ENCODE data around the gene AK1.

The AK1 gene

DNA sequence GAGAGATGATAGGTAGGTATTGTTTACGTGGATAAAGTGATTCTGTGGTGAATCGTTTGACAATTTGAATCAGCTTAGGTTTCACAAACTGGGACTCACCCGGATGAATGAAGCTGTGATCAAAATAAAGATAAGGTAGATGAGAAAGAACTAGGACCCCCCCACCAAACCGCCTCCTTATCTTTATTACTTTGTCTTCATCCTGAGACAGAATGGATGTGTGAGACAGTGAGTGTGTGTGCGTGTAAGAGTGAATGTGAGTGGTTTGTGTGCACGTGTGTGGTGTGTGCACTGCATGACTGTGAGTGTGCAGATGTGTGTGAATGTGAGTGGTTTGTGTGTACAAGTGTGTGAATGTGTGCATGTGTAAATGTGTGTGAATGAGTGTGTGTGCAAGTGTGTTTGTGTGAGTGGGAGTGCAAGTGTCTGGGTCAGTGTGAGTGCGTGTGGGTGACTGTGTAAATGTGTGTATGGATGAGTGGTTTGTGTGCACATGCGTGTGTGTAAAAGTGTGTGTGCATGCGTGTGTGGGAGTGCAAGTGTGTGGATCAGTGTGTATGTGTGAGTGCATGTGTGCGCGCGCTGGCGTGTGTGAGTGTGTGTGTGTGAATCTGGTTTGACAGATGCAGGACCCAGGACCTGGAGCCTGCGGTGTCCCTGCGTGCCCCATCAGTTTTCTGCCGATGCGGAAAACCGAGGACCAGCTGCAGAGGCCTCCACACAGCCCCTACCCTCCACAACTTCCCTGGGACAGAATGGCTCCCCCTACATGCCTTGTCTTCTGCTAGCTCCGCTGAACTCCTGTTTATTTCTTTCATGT, 11.6 kb downstream of the AK1 start:
- no peak for DNase-seq

DNA sequence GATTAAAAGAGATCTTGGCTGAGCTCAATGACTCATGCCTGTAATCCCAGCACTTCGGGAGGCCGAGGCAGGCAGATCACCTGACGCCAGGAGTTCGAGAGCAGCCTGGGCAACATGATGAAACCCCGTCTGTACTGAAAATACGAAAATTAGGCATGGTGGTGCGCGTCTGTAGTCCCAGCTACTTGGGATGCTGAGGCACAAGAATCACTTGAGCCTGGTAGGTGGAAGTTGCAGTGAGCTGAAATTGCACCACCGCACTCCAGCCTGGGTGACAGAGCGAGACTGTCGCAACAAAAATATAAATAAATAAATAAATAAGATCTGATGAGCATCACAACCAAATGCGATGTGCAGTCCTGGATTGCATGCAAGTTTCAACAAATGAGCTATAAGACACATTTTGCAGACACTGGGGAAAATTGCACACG, 14.3 kb downstream of the AK1 start:
- no peak for DNase-seq

DNA sequence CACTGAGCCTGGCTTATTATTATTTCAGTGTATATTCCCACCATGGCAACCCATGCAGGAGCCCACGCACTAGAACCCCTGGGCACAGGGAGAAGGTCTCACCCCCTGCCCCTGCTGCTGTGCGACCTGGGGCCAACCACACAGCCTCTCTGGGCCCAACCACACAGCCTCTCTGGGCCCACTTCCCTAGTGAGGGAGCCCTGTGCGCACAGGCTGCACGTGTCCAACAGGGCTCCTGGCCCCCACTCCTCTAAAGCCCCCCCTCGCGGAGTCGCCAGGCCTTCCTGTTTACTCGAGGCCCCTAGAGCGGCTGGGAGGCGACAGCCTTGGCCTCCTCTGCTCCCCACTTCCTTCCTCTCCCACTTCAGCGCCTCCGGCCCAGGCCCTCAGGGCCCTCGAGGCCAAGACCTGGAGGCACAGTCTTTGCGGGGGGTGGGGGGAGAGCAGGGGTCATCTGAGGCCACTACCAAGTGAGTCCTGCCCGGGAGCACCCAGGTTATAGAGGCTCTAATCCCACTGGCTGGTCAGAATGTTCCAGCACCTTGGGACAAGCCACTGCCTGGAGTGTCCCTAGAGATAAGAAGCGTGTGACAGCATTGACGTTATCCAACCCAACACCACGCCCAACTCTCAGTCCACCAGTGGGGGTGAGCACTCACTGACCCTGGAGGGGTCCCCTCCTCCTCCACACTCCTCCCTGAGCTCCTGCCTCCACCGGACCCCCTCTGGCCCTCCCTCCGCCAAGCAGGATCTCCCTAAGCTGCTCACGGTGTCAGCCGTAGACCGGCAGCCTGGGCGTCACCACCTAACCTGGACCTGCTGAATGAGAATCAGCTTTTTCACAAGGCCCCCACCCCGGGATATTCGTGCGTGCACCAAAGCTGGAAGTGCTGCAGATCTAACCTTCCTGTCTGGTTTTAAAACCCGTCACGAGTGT, 15.1 kb downstream of the AK1 start:
- no peak for DNase-seq

DNA sequence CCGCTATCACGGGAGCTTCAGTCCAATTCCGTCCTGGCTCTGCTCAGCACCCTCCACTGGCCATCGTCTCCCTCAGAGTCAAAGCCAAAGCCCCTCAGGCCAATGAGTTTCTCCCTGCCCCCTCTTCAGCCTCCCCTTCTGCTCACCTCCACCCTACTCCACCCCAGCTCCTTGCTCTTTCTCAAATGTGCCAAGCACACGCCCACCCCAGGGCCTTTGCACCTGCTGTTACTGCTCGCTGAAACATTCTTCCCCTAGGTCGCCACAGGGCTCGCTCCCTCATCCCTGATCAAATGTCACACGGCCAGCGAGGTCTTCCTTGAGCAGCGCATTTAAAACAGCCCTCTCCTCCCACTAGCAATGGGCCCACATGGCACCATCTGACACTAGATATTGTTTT, 16.7 kb downstream of the AK1 start:
- DNase-seq, result no peak

DNA sequence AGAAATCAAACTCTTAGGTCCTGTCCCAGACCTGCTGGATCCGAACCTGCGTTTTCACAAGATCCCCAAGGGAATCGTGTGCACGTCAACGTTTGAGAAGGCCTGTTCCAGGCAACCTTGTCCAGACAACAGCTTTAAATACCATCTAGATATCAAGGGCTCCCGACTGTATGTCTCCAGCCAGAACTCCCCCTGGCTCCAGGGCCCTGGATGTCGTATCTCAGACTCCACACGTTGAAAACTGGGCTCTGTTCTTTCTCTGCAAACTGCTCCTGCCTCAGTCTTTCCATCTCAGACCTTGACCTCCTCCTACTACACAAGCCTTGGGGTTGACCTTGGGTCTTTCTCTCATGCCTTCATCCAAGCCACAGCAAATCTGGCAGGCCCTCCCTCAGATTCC, 17.2 kb downstream of the AK1 start:
- no peak for DNase-seq

DNA sequence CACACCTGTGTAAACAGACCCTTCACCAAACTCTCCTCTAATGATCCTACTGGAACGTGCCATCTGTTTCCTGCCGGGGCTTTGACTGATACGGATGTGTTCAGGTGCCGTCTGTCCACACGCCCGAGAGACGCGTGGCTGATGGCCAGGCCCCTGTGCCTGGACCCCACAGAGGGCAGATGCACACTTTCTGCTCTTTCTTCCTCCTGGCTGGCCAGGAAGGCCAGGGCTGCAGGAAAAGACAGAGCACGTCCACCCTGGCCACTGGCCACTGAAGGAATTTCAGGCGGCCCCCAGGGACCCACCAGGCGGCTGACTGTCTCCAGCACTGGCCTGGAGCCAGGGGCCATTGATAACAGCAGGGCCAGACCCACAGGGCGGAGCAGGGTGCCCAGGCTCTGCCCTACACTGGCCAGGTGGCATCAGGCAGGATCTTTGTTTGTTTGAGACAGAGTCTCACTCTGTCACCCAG, 19.4 kb downstream of the AK1 start:
- DNase-seq, result peak; percentile 85

DNA sequence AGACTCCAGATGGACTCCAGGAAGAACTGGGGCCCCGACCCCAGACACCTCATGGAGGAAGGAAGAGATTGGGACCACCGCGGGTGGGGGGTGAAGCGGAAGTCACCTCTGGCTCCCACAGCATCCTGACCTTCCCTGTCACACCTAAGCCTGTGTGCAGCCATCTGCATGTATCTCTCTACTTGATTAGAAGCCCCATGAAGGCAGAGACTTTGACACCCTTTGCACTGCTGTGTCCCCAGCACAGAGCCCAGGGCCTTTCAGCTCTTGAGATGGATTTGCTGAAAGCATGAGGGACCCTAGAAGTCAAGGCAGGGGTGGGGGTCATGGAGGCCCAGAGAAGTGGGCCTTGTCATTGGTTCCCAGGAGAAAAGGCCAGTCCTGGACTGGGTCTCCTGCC, 20.2 kb downstream of the AK1 start:
- no peak for DNase-seq

DNA sequence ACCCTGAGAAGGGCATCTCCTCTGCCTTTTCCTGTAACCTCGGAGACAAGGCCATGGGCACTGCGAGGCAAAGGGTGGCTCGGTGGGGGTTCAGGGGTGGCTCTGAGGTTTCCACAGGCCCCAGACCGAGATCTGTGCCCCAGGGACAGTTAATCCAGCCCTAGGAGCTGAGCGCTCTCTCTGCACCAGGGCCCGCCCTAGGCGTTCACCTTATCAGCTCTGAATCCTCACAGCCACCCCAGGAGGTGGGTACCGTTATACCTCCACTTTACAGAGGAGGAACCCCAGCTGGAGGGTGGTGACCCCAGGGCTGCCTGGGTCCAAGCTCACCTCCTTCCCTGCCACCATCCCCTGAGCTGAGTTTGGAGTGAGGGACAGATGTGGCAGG, 20.8 kb downstream of the AK1 start:
- no peak for DNase-seq

DNA sequence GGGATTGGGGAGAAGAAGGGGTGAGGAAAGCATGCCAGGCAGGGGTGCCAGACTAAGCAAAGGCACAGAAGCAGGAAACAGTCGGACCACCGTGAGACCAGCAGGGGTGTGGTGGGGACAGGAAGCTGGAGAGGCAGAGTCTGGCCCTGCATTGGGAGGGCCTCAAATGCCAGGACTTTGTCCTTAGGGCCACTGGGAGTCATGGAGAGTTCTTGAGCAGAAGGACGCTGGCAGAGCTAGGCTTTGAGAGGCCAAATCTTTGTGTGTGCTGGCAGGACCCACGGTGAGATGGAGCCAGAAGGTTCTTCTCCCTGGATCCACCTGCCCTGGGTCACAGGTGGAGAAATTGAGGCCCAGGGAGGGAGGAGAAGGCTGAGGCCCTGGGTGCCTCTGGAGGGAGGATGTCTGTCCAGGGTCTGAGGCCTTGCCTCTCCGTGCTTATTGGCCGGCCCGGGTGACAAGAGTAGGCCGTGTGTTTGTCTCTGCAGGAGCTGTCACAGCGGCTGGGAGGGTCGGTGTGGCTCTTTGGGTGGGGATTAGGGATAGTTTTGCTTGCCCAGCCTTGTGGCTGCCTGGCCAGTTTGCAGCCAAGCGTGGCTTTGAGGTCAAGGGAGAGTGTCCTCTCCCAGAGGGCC, 21.3 kb downstream of the AK1 start:
- DNase-seq, result no peak

DNA sequence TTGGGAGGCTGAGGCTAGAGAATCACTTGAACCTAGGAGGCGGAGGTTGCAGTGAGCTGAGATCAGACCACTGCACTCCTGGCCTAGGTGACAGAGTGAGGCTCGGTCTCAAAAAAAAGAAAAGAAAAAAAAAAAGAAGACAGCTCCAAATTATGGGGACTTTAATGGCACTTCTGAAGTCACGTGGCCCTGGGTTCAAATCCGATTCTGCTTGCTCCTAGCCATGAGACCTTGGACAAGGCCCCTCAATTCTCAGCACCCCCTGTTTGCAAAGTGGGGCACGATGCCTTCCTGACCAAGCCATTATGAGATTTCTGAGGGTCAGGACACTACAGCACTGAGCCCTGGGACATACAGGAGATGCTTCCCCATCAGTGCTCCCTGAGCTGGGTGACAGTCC, 22.0 kb downstream of the AK1 start:
- no peak for DNase-seq

DNA sequence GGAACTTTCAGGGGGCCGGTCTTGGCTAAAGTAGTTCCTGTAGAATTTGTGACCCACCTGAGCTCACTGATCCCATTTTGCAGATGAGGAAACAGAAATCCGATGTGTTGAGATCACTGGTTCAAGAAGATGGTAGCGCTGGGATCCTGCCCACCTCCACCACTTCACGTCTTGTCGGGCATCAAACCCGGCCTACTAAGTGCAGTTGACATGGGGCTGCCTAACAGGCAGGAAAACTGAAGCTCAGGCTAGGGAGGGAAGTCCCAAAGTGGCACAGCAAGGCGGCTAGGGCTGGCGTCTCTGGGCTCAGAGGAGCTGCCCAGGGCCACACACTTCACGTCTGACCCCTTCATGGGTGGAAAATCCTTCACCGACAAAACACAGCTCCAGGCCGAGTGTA, 22.5 kb downstream of the AK1 start:
- DNase-seq, result no peak

DNA sequence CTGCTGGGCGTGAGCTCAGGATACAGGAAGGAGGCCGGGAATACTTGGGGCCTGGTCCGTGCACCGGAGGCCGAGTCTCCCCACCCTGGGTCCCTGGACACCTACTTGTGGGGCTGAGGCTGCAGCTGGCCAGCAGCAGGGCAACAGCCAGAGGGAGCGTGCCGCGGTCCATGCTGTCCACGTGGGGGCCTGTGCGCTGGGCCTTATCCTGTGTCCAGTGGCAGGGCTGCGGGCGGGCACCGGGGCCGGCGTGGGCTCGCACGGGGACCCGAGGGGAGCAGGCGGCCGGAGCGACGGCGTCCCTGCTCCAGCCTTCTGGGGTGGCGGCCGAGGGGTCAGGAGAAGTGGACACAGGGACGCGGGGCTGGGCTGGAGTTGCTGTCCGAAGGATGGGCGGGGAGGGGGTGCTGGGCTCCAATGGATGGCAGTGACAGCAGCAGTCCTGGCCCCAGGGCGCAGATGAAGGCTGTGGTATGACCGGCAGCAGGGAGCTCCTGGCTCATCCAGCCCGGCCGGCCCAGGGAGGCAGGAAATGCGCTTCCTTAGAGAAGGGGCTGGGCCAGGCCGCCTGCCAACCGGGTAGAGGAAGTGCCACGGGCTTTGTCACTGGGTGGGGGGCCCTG, 23.2 kb downstream of the AK1 start, which contains the start of gene ENG:
Gene ENG (minus strand): TSS at position 475 of the 623 bp plus-strand sequence. CDS start 303 bp downstream, at position 172.
- DNase-seq, result no peak

DNA sequence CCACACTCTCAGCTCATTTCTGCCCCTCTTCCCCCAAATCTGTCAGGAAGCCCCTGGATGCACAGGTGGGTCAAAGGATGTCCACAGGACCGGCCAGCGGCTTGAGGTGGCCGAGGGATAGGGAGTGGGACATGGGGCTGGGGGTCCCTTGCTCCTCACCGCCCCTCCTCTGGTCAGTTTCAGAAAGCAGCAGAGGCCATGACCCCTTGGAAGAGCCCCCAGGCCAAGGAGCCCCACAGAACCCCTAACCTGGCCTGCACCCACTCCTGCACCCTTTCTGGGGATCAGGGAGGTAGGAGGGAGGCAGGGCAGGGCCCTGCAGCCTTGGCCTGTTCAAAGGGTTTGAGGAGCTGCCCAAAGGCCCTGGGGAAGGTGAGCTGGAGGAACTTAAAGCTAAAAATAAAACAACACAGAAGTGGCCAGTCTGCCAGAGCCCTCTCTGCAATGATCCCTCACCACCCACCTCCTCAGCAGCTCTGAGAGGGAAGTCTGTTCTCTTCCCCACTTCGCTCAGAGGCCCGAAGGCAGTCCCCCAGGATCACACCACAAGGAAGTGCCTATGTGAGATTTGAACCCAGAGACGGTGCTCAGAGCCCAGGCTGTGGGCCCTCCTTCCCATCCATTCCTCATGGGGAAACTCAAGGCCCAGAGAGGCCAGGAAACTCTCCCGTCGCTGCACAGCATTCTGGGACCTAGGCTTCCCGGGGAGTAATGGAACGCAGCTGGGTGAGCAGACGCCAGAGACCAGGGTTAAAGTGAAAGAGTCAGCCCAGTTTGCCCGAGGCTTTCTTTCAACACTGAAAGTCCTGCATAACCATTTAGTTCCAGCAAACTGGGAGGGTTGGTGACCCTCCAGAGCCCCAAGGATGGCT, 23.9 kb downstream of the AK1 start:
- DNase-seq, result no peak

DNA sequence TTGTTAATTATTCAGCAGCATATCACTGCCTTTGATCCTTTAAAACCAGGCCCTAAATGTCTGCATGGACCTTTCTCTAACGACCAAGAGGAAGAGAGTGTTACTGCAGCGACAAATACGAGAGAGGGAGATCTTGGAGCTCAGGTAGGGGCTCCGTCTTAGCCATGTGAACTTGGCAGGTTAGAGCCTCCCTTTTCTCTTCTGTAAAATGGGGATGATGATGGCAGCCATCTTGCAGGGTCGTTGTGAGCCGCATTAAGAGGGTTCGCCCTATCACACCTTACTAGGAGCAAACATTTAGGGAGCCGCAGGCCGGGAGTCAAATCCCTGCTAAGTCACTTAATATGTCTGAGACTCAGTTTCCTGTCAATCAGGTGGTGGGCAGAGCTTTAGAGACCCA, 24.6 kb downstream of the AK1 start:
- no peak for DNase-seq

DNA sequence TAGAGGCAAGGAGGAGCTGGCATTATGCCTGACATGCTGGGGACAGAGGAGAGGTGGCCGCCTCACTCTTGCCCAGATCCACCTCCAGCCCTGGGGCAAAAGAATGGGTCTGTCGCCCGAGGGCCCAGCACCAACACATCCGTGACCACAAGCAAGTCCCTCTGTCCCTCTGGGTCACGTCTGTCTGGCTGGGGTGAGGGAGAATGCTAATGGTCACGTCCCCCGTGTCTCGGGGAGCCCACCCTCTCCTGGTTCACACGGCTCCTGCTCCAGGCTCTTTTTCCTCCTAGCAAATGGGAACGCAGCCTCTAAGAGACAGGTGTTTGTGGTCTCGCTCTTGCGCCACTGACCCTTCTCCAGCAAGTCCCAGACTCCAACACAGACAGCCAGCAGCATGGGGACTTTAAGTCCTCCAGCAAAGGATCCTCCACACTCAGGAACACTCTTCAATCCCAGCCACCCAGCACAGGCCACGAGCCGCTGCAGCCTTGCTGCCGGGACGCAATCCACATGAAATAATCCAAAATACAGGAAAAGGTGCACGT, 27.1 kb downstream of the AK1 start:
- DNase-seq, result no peak

DNA sequence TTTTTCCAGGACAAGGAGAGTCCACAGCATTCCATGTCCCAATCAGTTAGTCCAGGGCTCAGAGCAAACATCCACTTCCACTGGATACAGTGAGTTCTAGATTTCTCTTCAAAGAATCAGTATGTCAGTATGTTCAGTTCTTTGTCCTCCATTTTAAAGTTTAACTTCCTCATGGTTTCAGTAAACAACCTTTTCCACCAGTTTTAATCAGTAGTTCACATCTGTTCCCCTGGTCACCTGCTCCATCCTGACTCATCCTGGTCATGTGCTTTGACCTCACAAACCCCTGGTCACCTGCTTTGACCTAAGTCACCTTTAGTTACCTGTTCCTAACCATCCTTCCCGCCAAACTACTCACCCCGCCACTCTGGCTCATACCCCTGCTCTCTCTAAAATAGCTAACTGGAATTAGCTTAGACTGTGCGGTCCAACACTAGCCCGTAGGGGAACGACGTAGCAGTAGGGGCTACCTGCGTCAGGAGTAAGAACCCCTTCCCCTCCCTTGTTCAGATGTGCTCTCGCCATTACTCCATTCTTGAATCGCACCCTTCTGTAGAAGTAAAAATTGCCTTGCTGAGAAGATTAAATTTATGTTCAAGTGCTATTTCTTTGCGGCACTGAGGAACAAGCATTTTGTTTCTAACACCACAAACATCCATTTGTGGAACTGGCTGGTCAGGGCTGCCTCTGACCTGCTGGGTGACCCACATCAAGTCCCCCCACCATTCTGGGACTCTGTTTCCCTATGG, 28.5 kb downstream of the AK1 start:
- no peak for DNase-seq

DNA sequence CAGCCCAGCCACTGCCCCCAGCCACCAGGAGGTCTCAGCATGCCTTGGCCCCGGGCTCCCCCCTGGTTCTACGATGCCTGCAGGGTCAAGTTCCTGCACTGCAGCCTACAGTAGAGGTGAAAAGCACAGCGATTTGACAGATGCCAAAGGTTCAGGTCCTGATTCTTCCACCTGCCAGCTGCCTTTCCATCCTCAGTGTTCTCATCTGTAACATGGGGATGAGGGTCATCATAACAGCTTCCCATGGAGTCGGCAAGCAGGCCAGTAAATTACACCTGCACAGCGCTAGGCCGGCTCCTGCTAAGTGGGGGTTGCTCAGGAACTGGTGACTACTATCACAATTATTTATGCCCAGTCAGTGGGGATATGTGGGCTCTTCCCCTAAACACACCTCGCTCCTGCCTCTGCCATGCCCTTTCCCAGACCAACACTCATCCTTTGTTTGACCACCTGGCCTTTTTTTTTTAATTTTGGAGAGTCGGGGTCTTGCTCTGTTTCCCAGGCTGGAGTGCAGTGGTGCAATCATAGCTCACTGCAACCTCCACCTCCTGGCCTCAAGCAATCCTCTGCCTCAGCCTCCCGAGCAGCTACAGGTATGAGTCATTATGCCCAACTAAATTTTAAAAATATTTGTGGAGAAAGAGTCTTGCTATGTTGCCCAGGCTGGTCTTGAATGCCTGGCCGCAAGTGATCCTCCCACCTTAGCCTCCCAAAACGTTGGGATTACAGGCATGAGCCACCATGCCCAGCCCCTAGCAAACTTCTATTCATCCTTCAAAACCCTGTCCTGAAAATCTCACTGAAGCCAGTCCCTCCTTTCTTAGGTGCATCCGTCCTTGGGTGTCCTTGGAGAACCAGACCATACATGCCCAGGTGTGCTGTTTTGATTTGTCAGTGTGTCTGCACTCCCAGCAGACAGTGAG, 29.4 kb downstream of the AK1 start:
- DNase-seq, result no peak

DNA sequence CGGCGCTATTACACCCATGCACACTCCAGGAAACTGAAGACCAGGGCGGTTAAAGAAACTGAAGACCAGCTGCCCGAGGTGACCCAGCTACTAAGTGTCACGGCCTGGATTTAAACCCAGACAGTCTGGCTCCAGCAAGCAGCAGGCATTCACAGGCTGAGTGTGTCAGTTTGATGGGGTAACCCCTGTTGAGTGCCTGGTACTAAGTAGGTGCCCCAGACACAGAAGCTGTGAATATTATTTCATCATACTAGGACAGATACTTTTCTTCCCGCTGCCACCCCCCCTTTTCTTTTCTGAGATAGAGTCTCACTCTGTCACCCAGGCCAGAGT, 30.3 kb downstream of the AK1 start:
- DNase-seq, result no peak

DNA sequence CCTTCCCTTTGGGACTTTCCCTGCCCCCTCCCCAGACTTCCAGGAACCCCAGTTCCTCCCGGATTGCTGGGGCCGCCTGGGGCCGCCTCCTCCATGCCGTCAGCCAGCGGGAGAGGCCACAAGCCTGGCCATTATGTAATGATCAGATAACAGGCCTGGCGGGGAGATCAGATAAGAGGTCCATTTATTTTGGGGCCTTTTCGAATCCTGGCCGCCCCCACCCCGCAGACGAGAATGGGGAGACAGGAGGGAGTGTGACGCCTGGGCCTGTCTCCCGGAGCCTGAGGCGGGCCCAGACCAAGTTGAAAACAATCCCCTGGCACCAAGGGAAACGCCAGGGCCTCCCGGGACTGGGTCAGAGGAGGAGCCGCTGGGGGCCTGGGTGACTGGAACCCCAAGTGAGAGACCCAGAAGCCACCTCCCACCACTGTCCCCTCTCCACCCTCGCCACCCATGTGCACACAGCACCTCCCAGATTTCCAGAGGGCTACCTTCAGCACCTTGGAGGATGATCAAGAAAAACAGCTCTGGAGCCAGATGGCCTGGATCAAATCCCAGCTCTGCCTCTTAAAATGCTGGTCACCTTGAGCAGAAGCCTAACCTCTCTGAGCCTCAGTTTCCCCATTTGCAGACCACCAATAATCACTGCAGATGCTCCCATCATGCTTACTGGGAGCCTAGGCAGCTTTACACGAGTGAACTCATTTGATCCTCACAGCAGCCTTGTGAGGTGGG, 30.9 kb downstream of the AK1 start:
- DNase-seq, result no peak

Data from NCI-H1092 treated with DMSO at 0.1 percent for 48 hours (cell line).